Measurements from ENCODE around the gene PCF11.

Gene PCF11

DNA sequence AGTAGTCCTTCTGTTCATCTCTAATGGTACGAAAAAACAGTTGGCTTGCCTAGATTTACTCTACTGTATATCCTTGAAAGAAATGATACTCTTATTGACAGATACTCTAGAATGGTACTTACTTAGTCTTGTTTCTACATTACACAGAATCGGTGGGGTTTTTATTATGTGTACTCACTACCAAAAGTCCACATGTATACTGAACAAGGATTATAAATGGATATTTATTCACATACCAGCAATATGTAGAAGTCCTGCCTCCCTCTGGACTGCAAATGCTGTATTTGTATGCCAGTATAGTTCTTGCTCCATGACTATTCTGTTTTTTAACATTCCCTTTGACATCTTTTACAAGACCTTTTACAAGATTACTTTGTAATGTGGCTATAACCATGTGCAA, 13.9 kb downstream of the PCF11 start:
- peak overlapping the region; percentile 29 for H3K4me3 ChIP-seq (ENCODE audit: low read length)
- H3K27me3 ChIP-seq (ENCODE audit: control insufficient read depth, insufficient read depth, low read length): no peaks in the 10 kb centered on the region
- peaks cover 69% of the 10 kb centered on the region for H3K36me3 ChIP-seq (ENCODE audit: insufficient read depth, low read length)
- H3K9me3 ChIP-seq (replicated peaks; ENCODE audit: low read length): no peaks in the 10 kb centered on the region
- peaks cover 26% of the 10 kb centered on the region for H3K4me1 ChIP-seq (ENCODE audit: control insufficient read depth, insufficient read depth, low read length)
- no peak overlapping the region for H3K9ac ChIP-seq (ENCODE audit: low read depth, low read length)
- peak overlapping the region; percentile 48 for H3K4me2 ChIP-seq (ENCODE audit: low read length)

DNA sequence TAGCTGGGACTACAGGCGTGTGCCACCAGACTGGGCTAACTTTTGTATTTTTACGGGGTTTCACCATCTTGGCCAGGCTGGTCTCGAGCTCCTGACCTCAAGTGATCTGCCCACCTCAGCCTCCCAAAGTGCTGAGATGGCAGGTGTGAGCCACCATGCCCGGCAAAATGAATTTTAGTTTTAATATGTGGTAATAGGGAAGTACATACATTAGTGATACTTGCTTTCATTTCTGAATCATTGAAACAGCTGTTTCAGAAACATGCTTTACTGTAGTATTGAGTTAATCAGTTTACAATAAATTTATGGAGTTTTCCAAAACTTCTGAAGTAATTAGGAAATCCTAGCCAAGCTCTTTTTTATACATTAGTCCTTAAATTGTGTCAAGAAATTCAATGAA, 15.6 kb downstream of the PCF11 start:
- no peaks in the 10 kb centered on the region for H3K9me3 ChIP-seq (replicated peaks; ENCODE audit: low read length)
- H3K36me3 ChIP-seq (ENCODE audit: insufficient read depth, low read length): peaks cover 65% of the 10 kb centered on the region
- no peak overlapping the region for H3K4me3 ChIP-seq (ENCODE audit: low read length)
- H3K4me2 ChIP-seq (ENCODE audit: low read length): no peak overlapping the region
- H3K9ac ChIP-seq (ENCODE audit: low read depth, low read length): no peak overlapping the region
- peaks cover 26% of the 10 kb centered on the region for H3K4me1 ChIP-seq (ENCODE audit: control insufficient read depth, insufficient read depth, low read length)
- no peaks in the 10 kb centered on the region for H3K27me3 ChIP-seq (ENCODE audit: control insufficient read depth, insufficient read depth, low read length)

DNA sequence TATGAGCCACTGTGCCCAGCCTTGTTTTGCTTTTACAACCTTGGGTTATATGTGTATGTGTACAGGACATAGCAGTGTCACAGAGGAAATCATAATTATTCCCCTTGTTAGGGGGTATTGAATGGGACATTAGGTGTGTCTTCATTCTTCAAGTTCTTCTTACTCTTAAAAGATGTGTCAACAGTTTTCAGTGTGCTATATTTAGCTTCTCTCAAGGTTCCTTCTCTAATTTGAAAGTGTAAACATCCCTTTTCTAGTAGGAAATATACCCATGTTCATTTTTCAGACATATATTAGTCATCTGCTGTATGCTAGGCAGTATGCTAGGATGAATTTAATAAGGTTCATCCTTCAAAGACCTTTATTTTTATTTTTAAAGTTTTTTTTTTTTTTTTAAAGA, 17.1 kb downstream of the PCF11 start:
- peaks cover 26% of the 10 kb centered on the region for H3K4me1 ChIP-seq (ENCODE audit: control insufficient read depth, insufficient read depth, low read length)
- H3K9me3 ChIP-seq (replicated peaks; ENCODE audit: low read length): no peaks in the 10 kb centered on the region
- peaks cover 59% of the 10 kb centered on the region for H3K36me3 ChIP-seq (ENCODE audit: insufficient read depth, low read length)
- no peaks in the 10 kb centered on the region for H3K27me3 ChIP-seq (ENCODE audit: control insufficient read depth, insufficient read depth, low read length)
- H3K9ac ChIP-seq (ENCODE audit: low read depth, low read length): no peak overlapping the region
- no peak overlapping the region for H3K4me2 ChIP-seq (ENCODE audit: low read length)
- no peak overlapping the region for H3K4me3 ChIP-seq (ENCODE audit: low read length)

DNA sequence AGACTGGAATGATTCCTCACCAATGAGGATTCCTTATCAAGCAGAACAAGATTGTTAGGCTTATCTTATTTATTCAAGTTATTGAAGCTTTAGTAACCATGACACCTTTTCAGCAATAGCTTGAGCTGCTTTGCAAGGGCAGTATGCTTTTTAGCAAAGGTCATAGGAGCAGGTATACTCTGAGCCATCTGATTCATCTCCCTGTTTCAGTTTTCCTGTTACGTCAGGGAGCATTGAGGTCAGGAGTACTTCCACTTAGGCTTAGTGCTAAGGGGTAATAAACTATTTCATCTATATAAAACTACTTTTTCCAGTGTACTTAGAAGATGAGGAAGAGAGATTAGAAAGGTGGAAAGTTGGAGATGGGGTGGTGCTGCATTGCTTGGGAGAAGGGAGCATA, 18.9 kb downstream of the PCF11 start:
- no peak overlapping the region for H3K9ac ChIP-seq (ENCODE audit: low read depth, low read length)
- H3K4me1 ChIP-seq (ENCODE audit: control insufficient read depth, insufficient read depth, low read length): peaks cover 10% of the 10 kb centered on the region
- H3K36me3 ChIP-seq (ENCODE audit: insufficient read depth, low read length): peaks cover 53% of the 10 kb centered on the region

DNA sequence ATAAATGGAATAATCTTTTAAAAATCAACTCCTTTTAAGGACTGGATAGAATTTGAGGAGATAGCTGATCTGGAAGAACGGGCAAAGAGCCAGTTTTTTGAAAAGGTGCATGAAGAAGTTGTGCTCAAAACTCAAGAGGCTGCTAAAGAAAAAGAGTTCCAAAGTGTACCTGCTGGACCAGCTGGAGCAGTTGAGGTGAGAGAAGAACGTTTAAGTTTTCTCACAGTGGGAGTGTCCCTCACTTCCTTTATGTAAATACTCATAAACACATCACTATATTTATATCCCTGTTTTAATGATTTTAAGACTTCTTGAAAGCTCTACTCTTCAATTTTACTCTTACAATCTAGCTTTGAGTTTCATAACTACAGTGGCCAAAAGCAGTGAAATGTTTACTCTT, 24.9 kb downstream of the PCF11 start:
- Histone ChIP-seq H3K9me3 (replicated peaks; ENCODE audit: low read length) (no peaks in the 10 kb centered on the region), H3K27me3 (ENCODE audit: control insufficient read depth, insufficient read depth, low read length) (no peaks in the 10 kb centered on the region), H3K9ac (ENCODE audit: low read depth, low read length) (no peak overlapping the region), H3K36me3 (ENCODE audit: insufficient read depth, low read length) (peaks cover 67% of the 10 kb centered on the region), H3K4me2 (ENCODE audit: low read length) (no peak overlapping the region), H3K4me3 (ENCODE audit: low read length) (no peak overlapping the region), H3K4me1 (ENCODE audit: control insufficient read depth, insufficient read depth, low read length) (peaks cover 3% of the 10 kb centered on the region)

More for the DNA sequence above, 18.9 kb downstream of the PCF11 start:
- Histone ChIP-seq H3K4me2 (ENCODE audit: low read length) (no peak overlapping the region), H3K9me3 (replicated peaks; ENCODE audit: low read length) (no peaks in the 10 kb centered on the region), H3K27me3 (ENCODE audit: control insufficient read depth, insufficient read depth, low read length) (no peaks in the 10 kb centered on the region), H3K4me3 (ENCODE audit: low read length) (no peak overlapping the region)

- Histone ChIP-seq H3K36me3 (ENCODE audit: insufficient read depth, low read length) (peaks cover 58% of the 10 kb centered on the region), H3K4me2 (ENCODE audit: low read length) (no peak overlapping the region), H3K9ac (ENCODE audit: low read depth, low read length) (no peak overlapping the region), H3K27me3 (ENCODE audit: control insufficient read depth, insufficient read depth, low read length) (no peaks in the 10 kb centered on the region), H3K4me3 (ENCODE audit: low read length) (no peak overlapping the region), H3K4me1 (ENCODE audit: control insufficient read depth, insufficient read depth, low read length) (peaks cover 3% of the 10 kb centered on the region), H3K9me3 (replicated peaks; ENCODE audit: low read length) (no peaks in the 10 kb centered on the region)
These were observed 28.8 kb downstream of the PCF11 start for GRCh38 chr11:83185767-83186166.

DNA sequence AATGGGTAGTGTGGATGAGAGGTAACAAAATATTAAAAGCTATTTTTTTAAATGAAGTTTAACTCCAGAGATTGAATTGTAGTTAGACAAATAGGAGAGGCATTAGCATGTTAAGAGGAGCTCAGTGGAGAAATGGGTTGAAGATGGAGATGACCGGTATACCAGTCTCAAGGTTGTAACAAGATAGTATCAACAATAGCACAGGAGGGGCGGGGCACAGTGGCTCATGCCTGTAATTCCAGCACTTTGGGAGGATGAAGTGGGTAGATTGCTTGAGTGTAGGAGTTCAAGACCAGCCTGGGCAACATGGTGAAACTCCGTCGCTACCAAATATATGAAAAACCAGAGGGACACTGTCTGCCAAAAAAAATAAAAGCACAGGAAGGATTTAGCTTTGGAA, 30.5 kb downstream of the PCF11 start:
- no peaks in the 10 kb centered on the region for H3K27me3 ChIP-seq (ENCODE audit: control insufficient read depth, insufficient read depth, low read length)
- no peaks in the 10 kb centered on the region for H3K4me1 ChIP-seq (ENCODE audit: control insufficient read depth, insufficient read depth, low read length)
- H3K4me2 ChIP-seq (ENCODE audit: low read length): no peak overlapping the region
- H3K36me3 ChIP-seq (ENCODE audit: insufficient read depth, low read length): peaks cover 55% of the 10 kb centered on the region
- no peaks in the 10 kb centered on the region for H3K9me3 ChIP-seq (replicated peaks; ENCODE audit: low read length)
- no peak overlapping the region for H3K4me3 ChIP-seq (ENCODE audit: low read length)
- no peak overlapping the region for H3K9ac ChIP-seq (ENCODE audit: low read depth, low read length)

DNA sequence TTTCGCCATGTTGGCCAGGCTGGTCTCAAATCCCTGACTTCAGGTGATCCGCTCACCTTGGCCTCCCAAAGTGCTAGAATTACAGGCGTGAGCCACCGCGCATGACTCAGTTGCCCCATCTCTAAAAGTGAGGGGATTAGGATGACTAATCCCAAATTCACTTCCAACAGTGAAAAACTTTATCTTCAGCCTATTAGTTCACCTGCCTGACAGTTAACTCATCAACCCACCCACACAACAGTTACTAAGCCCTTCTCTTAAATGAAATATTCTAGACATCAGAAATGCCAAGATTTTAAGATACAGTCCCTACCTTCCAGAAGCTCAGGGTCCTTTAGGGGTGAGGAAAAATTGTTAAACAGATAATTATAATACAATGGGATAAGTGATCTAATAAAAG, 34.6 kb downstream of the PCF11 start:
- Histone ChIP-seq H3K4me2 (ENCODE audit: low read length) (no peak overlapping the region), H3K9ac (ENCODE audit: low read depth, low read length) (no peak overlapping the region), H3K36me3 (ENCODE audit: insufficient read depth, low read length) (peaks cover 27% of the 10 kb centered on the region)

GRCh38 chr11:83191986-83192385, 35.1 kb downstream of the PCF11 start:
- Histone ChIP-seq H3K9me3 (replicated peaks; ENCODE audit: low read length) (no peaks in the 10 kb centered on the region), H3K27me3 (ENCODE audit: control insufficient read depth, insufficient read depth, low read length) (no peaks in the 10 kb centered on the region), H3K9ac (ENCODE audit: low read depth, low read length) (peak overlapping the region; percentile 97), H3K4me3 (ENCODE audit: low read length) (peak overlapping the region; percentile 91), H3K4me2 (ENCODE audit: low read length) (peak overlapping the region; percentile 99), H3K4me1 (ENCODE audit: control insufficient read depth, insufficient read depth, low read length) (peaks cover 18% of the 10 kb centered on the region), H3K36me3 (ENCODE audit: insufficient read depth, low read length) (peaks cover 25% of the 10 kb centered on the region)

More for the DNA sequence above, 34.6 kb downstream of the PCF11 start:
- H3K4me3 ChIP-seq (ENCODE audit: low read length): no peak overlapping the region
- H3K4me1 ChIP-seq (ENCODE audit: control insufficient read depth, insufficient read depth, low read length): peaks cover 13% of the 10 kb centered on the region
- no peaks in the 10 kb centered on the region for H3K9me3 ChIP-seq (replicated peaks; ENCODE audit: low read length)
- no peaks in the 10 kb centered on the region for H3K27me3 ChIP-seq (ENCODE audit: control insufficient read depth, insufficient read depth, low read length)

DNA sequence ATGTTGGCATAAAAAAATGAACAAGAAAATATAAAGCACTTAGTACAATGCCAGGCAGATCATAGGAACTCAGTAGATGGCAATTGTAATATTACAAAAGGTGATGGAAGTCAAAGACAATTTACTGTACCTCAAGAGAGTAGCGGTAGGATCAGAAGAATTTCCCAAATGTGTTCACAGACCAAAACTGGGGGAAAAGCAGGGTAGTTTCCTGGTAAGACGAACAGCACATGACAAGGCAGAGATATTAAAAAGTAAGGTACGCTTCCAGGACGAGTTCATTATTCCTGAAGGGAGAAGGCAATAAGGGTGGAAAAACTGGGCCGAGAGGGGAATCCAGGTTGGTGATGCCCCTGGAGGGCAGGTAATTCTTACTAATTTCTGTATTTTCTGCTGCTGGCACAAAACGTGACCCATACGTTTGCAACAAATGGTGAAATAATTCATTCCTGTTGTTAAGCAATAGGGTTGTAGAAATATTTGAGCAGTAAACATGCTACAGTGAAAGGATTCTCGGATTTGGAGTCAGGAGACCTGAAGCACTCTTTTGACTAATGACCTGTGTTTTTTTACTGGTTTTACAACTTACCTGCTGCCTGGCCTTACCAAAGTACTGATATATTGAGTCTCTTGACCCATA, 35.8 kb downstream of the PCF11 start:
- peak overlapping the region; percentile 91 for H3K4me3 ChIP-seq (ENCODE audit: low read length)
- H3K4me2 ChIP-seq (ENCODE audit: low read length): peak overlapping the region; percentile 99
- peaks cover 18% of the 10 kb centered on the region for H3K36me3 ChIP-seq (ENCODE audit: insufficient read depth, low read length)
- H3K9ac ChIP-seq (ENCODE audit: low read depth, low read length): peak overlapping the region; percentile 97
- no peaks in the 10 kb centered on the region for H3K9me3 ChIP-seq (replicated peaks; ENCODE audit: low read length)
- H3K4me1 ChIP-seq (ENCODE audit: control insufficient read depth, insufficient read depth, low read length): peaks cover 19% of the 10 kb centered on the region
- no peaks in the 10 kb centered on the region for H3K27me3 ChIP-seq (ENCODE audit: control insufficient read depth, insufficient read depth, low read length)

- peaks cover 18% of the 10 kb centered on the region for H3K36me3 ChIP-seq (ENCODE audit: insufficient read depth, low read length)
- H3K9ac ChIP-seq (ENCODE audit: low read depth, low read length): peak within 1 kb of the TSS; percentile 97
- H3K4me2 ChIP-seq (ENCODE audit: low read length): peak within 1 kb of the TSS; percentile 99
- H3K4me3 ChIP-seq (ENCODE audit: low read length): peak within 1 kb of the TSS; percentile 91
- H3K4me1 ChIP-seq (ENCODE audit: control insufficient read depth, insufficient read depth, low read length): peaks cover 19% of the 10 kb centered on the region
- no peaks in the 10 kb centered on the region for H3K27me3 ChIP-seq (ENCODE audit: control insufficient read depth, insufficient read depth, low read length)
- no peaks in the 10 kb centered on the region for H3K9me3 ChIP-seq (replicated peaks; ENCODE audit: low read length)
These were observed 36.7 kb downstream of the PCF11 start, which contains the start of gene ANKRD42 for GRCh38 chr11:83193315-83194280. TSS of gene ANKRD42 (plus strand) at chr11:83193712. CDS start at chr11:83194671, 959 bp downstream.
